K562 (cell line): ENCODE data around the gene SRGN. TPM values are rescaled to one million over a fixed set of nuclear protein-coding genes. Genes with fewer than 3 reads are reported as not detected.

ENCODE experiments used
- ARID1B ChIP-seq: fragments of 450-650 bp; IDR thresholded peaks from 2 replicates; pipeline ENCODE4 v1.6.1; 2016; ENCODE audit warnings: antibody characterized with exemption, mild to moderate bottlenecking, inconsistent platforms
- ATF7 ChIP-seq: fragments of 450-650 bp; IDR thresholded peaks from 2 replicates; pipeline ENCODE4 v1.7.1; 2014; ENCODE audit warnings: mild to moderate bottlenecking, moderate library complexity
- BACH1 ChIP-seq: fragments of 200-800 bp; sonication (Bioruptor generic); IDR thresholded peaks from 2 replicates; pipeline ENCODE4 v1.6.1; 2016; ENCODE audit warnings: missing genetic modification characterization, missing compliant biosample characterization
- CBX5 ChIP-seq: IDR thresholded peaks from 2 replicates; pipeline ENCODE4 v1.6.1; 2014; ENCODE audit warnings: low read depth, borderline replicate concordance
- CHD7 ChIP-seq: fragments of 200-600 bp; sonication (generic); IDR thresholded peaks from one replicate; pipeline ENCODE4 v1.6.1; 2012; ENCODE audit warnings: mild to moderate bottlenecking, low read depth, low read length, inconsistent platforms
- FOXK1 ChIP-seq: sonication (generic); formaldehyde crosslinking; IDR thresholded peaks from 2 replicates; pipeline ENCODE4 v1.8.0; 2022; ENCODE audit warnings: missing genetic modification reagents, mild to moderate bottlenecking, borderline replicate concordance
- NBN ChIP-seq: fragments of 450-650 bp; IDR thresholded peaks from 2 replicates; pipeline ENCODE4 v1.6.1; 2016; ENCODE audit warnings: low read depth, mild to moderate bottlenecking
- TEAD1 ChIP-seq, 2 experiments: fragments of 450-650 bp in 1 of 2; sonication (generic) in 1 of 2; formaldehyde crosslinking; IDR thresholded peaks; 2 replicates each; pipeline versions ENCODE4 v1.4.0 to v1.8.0; 2020 to 2022; ENCODE audit warnings: mild to moderate bottlenecking in 2 of 2, missing genetic modification reagents in 1 of 2
- ZNF12 ChIP-seq: sonication (generic); formaldehyde crosslinking; IDR thresholded peaks from 2 replicates; pipeline ENCODE4 v1.4.0; 2020; ENCODE audit warnings: mild to moderate bottlenecking, missing genetic modification reagents
- ZNF121 ChIP-seq: sonication (generic); formaldehyde crosslinking; conservative IDR thresholded peaks from 2 replicates; pipeline ENCODE4 v1.8.0; 2022; ENCODE audit warnings: missing genetic modification reagents
- ZNF609 ChIP-seq: sonication (generic); formaldehyde crosslinking; IDR thresholded peaks from 2 replicates; pipeline ENCODE4 v1.8.1; 2023; ENCODE audit warnings: missing genetic modification reagents, mild to moderate bottlenecking, borderline replicate concordance
- polyA plus RNA-seq, 8 experiments: library from polyadenylated mRNA; depleted of rRNA in 4 of 8; stranded (reverse) in 5 of 8; unstranded in 3 of 8; fragments of >200 nt; fragmentation: Nextera tagmentation in 2 of 8; fragmentation: Illumina TruSeq in 1 of 8; extraction: Ambion mirVana in 2 of 8; extraction: Trizol in 1 of 8; gene quantifications; 2 replicates each; pipeline versions ENCODE4 v1.2.1 to v1.2.3, GENCODE V29; 2011 to 2014; ENCODE audit warnings: inconsistent platforms in 1 of 8, missing spikeins in 1 of 8
- total RNA-seq, 7 experiments: library from RNA; depleted of rRNA in 6 of 7; stranded (reverse); fragments of >200 nt in 6 of 7; fragmentation: Illumina TruSeq in 2 of 7; extraction: Trizol in 2 of 7; gene quantifications; 2 replicates each; pipeline versions ENCODE4 v1.2.1 to v1.2.3, GENCODE V29; 2011 to 2021; ENCODE audit warnings: low replicate concordance in 1 of 7

SRGN gene
- total and polyA plus RNA-seq, 9 of the 15 experiments (the other 6 are each of a cell fraction or from before 2014, with no cell fraction given), result 136 to 304 (median 180) TPM

GRCh38 chr10:69088801-69089501 lies 1.0 kb downstream of the SRGN start (continued):
- TF ChIP-seq ZNF12 (CRISPR knock-in tag) (no peak), BACH1 (tag) (peak; percentile 69; the same call in 1 of the 2 replicates), FOXK1 (CRISPR knock-in tag) (no peak), NBN (peak; percentile 98), ZNF121 (CRISPR knock-in tag) (no peak), ZNF609 (CRISPR knock-in tag) (no peak), CHD7 (no peak), TEAD1 (CRISPR knock-in tag; IDR thresholded peaks at IDR 0.05) (peak in 1 of 2 experiments; percentile 57; a peak in 1 of 4 replicates), CBX5 (no peak), ATF7 (peak; percentile 87), ARID1B (peak; percentile 62)
